ENCODE data around the gene EPB41L2. TPM values are rescaled to one million over a fixed set of nuclear protein-coding genes. Genes with fewer than 3 reads are reported as not detected.
A peak's percentile ranks its signal among the peaks of the same experiment; 100 is the strongest.

EPB41L2 gene
- total RNA-seq, 1 donor from 2014 or later, result 66.3 TPM

GRCh38 chr6:131048933-131049515, 14.0 kb downstream of the EPB41L2 start:
- H3K27ac Mint-ChIP-seq, result peak overlapping the region; percentile 74
- no peak for DNase-seq (ENCODE audit: low spot score in 2 of 2, unreplicated experiment in 2 of 2)
- peaks cover 15% of the 10 kb centered on the region for H3K9me3 Mint-ChIP-seq
- no peaks in the 10 kb centered on the region for H3K27me3 Mint-ChIP-seq (ENCODE audit: low read depth)
- peaks cover 16% of the 10 kb centered on the region for H3K4me1 Mint-ChIP-seq
- H3K4me3 Mint-ChIP-seq, result no peak overlapping the region
- H3K36me3 Mint-ChIP-seq, result peaks cover 12% of the 10 kb centered on the region
- no peak for TF ChIP-seq CTCF (IDR thresholded peaks at IDR 0.05; ENCODE audit: unreplicated experiment)

- H3K36me3 Mint-ChIP-seq, result peaks cover 8% of the 10 kb centered on the region
- H3K27ac Mint-ChIP-seq, result peak overlapping the region; percentile 71
- no peak for TF ChIP-seq CTCF (IDR thresholded peaks at IDR 0.05; ENCODE audit: unreplicated experiment)
- peaks cover 16% of the 10 kb centered on the region for H3K4me1 Mint-ChIP-seq
- no peak for DNase-seq (ENCODE audit: low spot score in 2 of 2, unreplicated experiment in 2 of 2)
- H3K27me3 Mint-ChIP-seq (ENCODE audit: low read depth), result no peaks in the 10 kb centered on the region
- no peak overlapping the region for H3K4me3 Mint-ChIP-seq
- peaks cover 11% of the 10 kb centered on the region for H3K9me3 Mint-ChIP-seq
These were observed 14.6 kb downstream of the EPB41L2 start for GRCh38 chr6:131048459-131048858.

DNA sequence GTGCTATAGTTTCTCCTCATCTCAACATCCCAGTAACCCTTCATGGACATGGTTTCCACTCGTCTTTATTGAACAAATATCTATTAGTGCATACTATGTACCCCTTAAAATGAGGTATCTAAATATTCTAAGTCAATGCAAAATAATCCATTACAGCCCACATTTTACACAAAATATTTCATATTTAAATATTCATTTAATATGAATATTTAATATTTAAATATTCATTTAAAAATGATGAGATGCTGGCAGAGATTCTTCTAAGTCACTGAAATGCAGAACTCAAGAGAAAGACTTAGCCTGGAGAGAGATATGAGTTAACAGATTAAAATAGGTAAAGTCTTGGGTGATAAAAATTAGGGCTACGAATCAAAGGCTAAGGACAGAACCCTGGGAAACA, 17.9 kb downstream of the EPB41L2 start:
- Mint-ChIP-seq H3K36me3 (no peaks in the 10 kb centered on the region), H3K4me3 (no peak overlapping the region), H3K4me1 (peaks cover 21% of the 10 kb centered on the region), H3K27ac (no peak overlapping the region), H3K9me3 (no peaks in the 10 kb centered on the region), H3K27me3 (ENCODE audit: low read depth) (no peaks in the 10 kb centered on the region)
- no peak for TF ChIP-seq CTCF (IDR thresholded peaks at IDR 0.05; ENCODE audit: unreplicated experiment)
- no peak for DNase-seq (ENCODE audit: low spot score in 2 of 2, unreplicated experiment in 2 of 2)

DNA sequence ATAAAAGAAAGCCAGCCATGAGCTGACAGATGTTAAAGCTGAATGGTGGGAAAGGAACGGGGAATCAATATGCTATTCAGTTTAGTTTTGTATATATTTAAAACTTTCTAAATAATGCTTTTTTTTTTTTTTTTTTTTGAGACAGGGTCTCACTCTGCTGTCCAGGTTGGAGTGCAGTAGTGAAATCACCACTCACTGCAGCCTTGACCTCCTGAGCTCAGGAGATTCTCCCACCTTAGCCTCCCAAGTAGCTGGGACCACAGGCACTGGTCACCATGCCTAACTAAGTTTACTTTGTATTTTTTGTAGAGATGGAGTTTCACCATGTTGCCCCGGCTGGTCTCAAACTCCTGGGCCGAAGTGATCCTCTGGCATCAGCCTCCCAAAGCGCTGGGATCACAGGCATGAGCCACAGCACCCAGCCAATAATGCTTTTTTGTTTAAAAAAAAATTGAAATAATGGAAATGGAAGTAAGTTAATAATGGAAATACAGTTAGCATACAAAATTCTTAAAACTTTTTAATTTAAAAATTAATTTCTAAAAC, 19.1 kb downstream of the EPB41L2 start:
- Mint-ChIP-seq H3K4me1 (peaks cover 20% of the 10 kb centered on the region), H3K9me3 (no peaks in the 10 kb centered on the region), H3K27ac (no peak overlapping the region), H3K36me3 (no peaks in the 10 kb centered on the region), H3K27me3 (ENCODE audit: low read depth) (no peaks in the 10 kb centered on the region), H3K4me3 (no peak overlapping the region)
- no peak for DNase-seq (ENCODE audit: low spot score in 2 of 2, unreplicated experiment in 2 of 2)
- TF ChIP-seq CTCF (IDR thresholded peaks at IDR 0.05; ENCODE audit: unreplicated experiment), result no peak

DNA sequence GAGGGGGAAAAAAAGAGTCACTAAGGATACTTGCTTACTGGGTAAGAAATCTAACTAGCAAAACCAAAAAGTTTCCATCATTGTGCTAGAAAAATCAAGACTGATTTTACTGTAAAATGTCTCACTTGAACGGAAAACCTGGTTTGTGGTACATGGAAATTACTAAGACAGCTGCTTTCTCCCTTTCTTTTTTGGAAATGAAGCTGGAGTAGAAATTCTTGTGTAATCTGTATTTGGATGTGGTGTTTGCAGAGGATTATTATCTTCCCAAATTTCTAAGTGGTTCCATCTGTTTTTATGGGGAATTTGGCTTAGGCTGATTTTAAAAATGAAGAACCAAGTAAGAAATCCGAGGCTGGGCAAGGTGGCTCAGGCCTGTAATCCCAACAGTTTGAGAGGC, 20.4 kb downstream of the EPB41L2 start:
- no peak for DNase-seq (ENCODE audit: low spot score in 2 of 2, unreplicated experiment in 2 of 2)
- peaks cover 19% of the 10 kb centered on the region for H3K4me1 Mint-ChIP-seq
- TF ChIP-seq CTCF (IDR thresholded peaks at IDR 0.05; ENCODE audit: unreplicated experiment), result no peak

More for the DNA sequence above, 20.4 kb downstream of the EPB41L2 start:
- no peaks in the 10 kb centered on the region for H3K27me3 Mint-ChIP-seq (ENCODE audit: low read depth)
- H3K27ac Mint-ChIP-seq, result no peak overlapping the region
- H3K4me3 Mint-ChIP-seq, result no peak overlapping the region
- no peaks in the 10 kb centered on the region for H3K9me3 Mint-ChIP-seq
- no peaks in the 10 kb centered on the region for H3K36me3 Mint-ChIP-seq

Data from mesothelial cell of epicardium (in vitro differentiated cells).